ENCODE data around the gene SCARF2.

DNA sequence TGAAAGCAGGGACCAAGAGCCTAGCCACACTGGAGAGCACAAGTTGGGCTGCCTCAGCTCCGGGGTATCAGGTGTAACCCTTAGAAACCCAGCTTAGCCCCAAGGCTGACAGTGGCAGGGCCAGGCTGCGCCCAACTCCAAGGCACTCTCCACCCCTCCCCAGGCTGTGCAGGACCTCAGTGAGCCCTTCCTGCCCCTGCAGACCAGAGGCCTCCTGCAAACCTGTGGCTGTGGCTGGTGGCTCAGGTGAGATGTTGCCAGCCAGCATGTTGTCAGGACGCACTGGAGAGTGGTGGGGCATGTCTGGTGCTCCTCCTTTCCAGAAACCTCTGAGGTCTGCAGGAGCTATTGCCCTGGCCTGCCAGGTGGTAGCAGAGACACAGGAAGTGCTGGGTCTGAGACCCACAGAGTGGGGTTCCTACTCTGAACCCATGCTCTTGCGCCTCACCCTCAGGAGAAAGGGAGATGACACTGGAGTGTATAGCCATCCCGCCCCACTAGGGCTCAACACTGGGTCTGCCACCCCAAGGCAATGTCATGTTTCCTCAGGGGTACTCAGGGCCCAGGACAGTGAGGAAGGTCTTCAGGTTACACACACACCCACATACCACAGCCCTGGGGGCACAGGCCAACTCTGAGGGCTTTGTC lies 2.4 kb upstream of the SCARF2 start:
- TF ChIP-seq SMARCC2 (IDR thresholded peaks at IDR 0.05) (no peak), DPF2 (CRISPR knock-in tag; IDR thresholded peaks at IDR 0.05; ENCODE audit: borderline replicate concordance, low read depth) (no peak), GPN1 (CRISPR knock-in tag; IDR thresholded peaks at IDR 0.05; ENCODE audit: borderline replicate concordance) (no peak), HOXA5 (CRISPR knock-in tag; IDR thresholded peaks at IDR 0.05) (no peak), ZNF329 (CRISPR knock-in tag; IDR thresholded peaks at IDR 0.05; ENCODE audit: low read depth) (no peak), EZH2 (conservative IDR thresholded peaks at IDR 0.05; ENCODE audit: low read depth, low read length) (no peak), RXRA (CRISPR knock-in tag; IDR thresholded peaks at IDR 0.05) (no peak), ZNF768 (CRISPR knock-in tag; IDR thresholded peaks at IDR 0.05) (no peak), ZNF777 (CRISPR knock-in tag; IDR thresholded peaks at IDR 0.05) (no peak)
- TF ChIP-seq, protein P1, sequence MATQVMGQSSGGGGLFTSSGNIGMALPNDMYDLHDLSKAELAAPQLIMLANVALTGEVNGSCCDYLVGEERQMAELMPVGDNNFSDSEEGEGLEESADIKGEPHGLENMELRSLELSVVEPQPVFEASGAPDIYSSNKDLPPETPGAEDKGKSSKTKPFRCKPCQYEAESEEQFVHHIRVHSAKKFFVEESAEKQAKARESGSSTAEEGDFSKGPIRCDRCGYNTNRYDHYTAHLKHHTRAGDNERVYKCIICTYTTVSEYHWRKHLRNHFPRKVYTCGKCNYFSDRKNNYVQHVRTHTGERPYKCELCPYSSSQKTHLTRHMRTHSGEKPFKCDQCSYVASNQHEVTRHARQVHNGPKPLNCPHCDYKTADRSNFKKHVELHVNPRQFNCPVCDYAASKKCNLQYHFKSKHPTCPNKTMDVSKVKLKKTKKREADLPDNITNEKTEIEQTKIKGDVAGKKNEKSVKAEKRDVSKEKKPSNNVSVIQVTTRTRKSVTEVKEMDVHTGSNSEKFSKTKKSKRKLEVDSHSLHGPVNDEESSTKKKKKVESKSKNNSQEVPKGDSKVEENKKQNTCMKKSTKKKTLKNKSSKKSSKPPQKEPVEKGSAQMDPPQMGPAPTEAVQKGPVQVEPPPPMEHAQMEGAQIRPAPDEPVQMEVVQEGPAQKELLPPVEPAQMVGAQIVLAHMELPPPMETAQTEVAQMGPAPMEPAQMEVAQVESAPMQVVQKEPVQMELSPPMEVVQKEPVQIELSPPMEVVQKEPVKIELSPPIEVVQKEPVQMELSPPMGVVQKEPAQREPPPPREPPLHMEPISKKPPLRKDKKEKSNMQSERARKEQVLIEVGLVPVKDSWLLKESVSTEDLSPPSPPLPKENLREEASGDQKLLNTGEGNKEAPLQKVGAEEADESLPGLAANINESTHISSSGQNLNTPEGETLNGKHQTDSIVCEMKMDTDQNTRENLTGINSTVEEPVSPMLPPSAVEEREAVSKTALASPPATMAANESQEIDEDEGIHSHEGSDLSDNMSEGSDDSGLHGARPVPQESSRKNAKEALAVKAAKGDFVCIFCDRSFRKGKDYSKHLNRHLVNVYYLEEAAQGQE (IDR thresholded peaks at IDR 0.05; ENCODE audit: borderline replicate concordance in 1 of 2, low read depth in 1 of 2, low read length in 2 of 2) = no peak
- TF ChIP-seq, protein P2, sequence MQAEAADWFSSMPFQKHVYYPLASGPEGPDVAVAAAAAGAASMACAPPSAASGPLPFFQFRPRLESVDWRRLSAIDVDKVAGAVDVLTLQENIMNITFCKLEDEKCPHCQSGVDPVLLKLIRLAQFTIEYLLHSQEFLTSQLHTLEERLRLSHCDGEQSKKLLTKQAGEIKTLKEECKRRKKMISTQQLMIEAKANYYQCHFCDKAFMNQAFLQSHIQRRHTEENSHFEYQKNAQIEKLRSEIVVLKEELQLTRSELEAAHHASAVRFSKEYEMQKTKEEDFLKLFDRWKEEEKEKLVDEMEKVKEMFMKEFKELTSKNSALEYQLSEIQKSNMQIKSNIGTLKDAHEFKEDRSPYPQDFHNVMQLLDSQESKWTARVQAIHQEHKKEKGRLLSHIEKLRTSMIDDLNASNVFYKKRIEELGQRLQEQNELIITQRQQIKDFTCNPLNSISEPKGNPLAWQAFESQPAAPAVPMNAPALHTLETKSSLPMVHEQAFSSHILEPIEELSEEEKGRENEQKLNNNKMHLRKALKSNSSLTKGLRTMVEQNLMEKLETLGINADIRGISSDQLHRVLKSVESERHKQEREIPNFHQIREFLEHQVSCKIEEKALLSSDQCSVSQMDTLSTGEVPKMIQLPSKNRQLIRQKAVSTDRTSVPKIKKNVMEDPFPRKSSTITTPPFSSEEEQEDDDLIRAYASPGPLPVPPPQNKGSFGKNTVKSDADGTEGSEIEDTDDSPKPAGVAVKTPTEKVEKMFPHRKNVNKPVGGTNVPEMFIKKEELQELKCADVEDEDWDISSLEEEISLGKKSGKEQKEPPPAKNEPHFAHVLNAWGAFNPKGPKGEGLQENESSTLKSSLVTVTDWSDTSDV (CRISPR knock-in tag; IDR thresholded peaks at IDR 0.05) = no peak
- TF ChIP-seq, protein P3, sequence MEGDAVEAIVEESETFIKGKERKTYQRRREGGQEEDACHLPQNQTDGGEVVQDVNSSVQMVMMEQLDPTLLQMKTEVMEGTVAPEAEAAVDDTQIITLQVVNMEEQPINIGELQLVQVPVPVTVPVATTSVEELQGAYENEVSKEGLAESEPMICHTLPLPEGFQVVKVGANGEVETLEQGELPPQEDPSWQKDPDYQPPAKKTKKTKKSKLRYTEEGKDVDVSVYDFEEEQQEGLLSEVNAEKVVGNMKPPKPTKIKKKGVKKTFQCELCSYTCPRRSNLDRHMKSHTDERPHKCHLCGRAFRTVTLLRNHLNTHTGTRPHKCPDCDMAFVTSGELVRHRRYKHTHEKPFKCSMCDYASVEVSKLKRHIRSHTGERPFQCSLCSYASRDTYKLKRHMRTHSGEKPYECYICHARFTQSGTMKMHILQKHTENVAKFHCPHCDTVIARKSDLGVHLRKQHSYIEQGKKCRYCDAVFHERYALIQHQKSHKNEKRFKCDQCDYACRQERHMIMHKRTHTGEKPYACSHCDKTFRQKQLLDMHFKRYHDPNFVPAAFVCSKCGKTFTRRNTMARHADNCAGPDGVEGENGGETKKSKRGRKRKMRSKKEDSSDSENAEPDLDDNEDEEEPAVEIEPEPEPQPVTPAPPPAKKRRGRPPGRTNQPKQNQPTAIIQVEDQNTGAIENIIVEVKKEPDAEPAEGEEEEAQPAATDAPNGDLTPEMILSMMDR (CRISPR knock-in tag; IDR thresholded peaks at IDR 0.05) = no peak
- TF ChIP-seq, protein P4, sequence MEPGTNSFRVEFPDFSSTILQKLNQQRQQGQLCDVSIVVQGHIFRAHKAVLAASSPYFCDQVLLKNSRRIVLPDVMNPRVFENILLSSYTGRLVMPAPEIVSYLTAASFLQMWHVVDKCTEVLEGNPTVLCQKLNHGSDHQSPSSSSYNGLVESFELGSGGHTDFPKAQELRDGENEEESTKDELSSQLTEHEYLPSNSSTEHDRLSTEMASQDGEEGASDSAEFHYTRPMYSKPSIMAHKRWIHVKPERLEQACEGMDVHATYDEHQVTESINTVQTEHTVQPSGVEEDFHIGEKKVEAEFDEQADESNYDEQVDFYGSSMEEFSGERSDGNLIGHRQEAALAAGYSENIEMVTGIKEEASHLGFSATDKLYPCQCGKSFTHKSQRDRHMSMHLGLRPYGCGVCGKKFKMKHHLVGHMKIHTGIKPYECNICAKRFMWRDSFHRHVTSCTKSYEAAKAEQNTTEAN (CRISPR knock-in tag; conservative IDR thresholded peaks at IDR 0.05) = no peak

Measured in HepG2 (cell line).